Vagina (tissue), 2 donors: ENCODE measurements around the gene PREB.

Source experiments
- POLR2A ChIP-seq, 2 donors: fragments of 450-650 bp; IDR thresholded peaks; one replicate each; pipeline ENCODE4 v1.6.1; 2017; ENCODE audit warnings: antibody characterized with exemption in 2 of 2, mild to moderate bottlenecking in 2 of 2, moderate library complexity in 2 of 2
- TF ChIP-seq, protein P1 (sequence below), 3 experiments: fragments of 450-650 bp in 2 of 3; fragments of 200-600 bp in 1 of 3; sonication (generic) in 1 of 3; IDR thresholded peaks; one replicate each; pipeline ENCODE4 v1.5.1; 2017 to 2019; ENCODE audit warnings: antibody characterized with exemption in 3 of 3, mild to moderate bottlenecking in 2 of 3, moderate library complexity in 2 of 3

DNA sequence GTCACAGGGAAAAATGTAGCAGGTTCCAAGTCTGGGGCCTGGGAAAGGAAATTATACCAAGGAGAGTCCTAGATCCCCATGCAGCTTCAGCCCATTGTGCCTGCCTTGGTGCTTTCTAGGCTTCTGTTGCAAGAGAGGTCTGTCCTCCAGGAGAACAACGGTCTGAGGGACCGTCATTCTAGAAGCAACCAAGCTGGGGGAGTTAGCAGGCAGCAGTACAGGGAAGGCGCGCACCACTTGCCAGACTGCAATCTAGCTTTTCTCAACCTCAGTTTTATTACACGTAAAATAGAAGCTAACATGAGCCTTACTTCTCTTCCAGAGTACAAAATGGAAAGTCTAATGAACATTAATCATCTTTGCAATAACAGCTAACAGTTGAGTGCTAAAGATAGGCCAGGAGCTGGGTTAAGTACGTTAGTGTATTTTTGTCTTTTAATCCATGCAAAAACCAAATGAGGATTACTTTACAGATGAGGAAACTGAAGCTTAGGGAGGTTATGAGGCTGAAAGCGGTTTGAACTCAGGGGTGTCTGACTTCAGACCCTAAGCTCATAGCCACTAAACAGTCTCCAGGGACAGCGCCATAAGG, 16.3 kb upstream of the PREB start:
- TF ChIP-seq, protein P1, sequence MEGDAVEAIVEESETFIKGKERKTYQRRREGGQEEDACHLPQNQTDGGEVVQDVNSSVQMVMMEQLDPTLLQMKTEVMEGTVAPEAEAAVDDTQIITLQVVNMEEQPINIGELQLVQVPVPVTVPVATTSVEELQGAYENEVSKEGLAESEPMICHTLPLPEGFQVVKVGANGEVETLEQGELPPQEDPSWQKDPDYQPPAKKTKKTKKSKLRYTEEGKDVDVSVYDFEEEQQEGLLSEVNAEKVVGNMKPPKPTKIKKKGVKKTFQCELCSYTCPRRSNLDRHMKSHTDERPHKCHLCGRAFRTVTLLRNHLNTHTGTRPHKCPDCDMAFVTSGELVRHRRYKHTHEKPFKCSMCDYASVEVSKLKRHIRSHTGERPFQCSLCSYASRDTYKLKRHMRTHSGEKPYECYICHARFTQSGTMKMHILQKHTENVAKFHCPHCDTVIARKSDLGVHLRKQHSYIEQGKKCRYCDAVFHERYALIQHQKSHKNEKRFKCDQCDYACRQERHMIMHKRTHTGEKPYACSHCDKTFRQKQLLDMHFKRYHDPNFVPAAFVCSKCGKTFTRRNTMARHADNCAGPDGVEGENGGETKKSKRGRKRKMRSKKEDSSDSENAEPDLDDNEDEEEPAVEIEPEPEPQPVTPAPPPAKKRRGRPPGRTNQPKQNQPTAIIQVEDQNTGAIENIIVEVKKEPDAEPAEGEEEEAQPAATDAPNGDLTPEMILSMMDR (IDR thresholded peaks at IDR 0.05): no peak
- no peak for TF ChIP-seq POLR2A (IDR thresholded peaks at IDR 0.05)
